ENCODE results near the gene SLC30A3.

Gene SLC30A3

DNA sequence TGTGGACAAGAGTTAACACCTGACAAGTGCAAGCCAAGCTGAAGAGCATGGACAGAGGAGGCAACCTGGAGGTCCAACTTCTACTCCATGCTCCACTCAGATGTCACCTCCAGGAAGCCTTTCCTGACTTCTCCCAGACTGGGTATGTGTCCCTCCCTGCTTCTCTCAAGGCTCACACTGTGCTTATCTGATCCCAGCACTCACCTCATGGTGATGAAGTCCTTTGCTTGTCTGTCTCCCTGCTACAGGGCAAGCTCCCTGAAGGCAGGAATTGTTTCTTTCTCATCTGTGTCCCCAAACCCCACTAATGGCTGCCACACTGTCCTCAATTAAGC is 2.7 kb upstream of the SLC30A3 start:
- DNase-seq (ENCODE audit: low read depth): no peak
- TF ChIP-seq, protein P1, sequence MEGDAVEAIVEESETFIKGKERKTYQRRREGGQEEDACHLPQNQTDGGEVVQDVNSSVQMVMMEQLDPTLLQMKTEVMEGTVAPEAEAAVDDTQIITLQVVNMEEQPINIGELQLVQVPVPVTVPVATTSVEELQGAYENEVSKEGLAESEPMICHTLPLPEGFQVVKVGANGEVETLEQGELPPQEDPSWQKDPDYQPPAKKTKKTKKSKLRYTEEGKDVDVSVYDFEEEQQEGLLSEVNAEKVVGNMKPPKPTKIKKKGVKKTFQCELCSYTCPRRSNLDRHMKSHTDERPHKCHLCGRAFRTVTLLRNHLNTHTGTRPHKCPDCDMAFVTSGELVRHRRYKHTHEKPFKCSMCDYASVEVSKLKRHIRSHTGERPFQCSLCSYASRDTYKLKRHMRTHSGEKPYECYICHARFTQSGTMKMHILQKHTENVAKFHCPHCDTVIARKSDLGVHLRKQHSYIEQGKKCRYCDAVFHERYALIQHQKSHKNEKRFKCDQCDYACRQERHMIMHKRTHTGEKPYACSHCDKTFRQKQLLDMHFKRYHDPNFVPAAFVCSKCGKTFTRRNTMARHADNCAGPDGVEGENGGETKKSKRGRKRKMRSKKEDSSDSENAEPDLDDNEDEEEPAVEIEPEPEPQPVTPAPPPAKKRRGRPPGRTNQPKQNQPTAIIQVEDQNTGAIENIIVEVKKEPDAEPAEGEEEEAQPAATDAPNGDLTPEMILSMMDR (IDR thresholded peaks at IDR 0.05; ENCODE audit: low read depth, low read length): no peak
- TF ChIP-seq, protein P2, sequence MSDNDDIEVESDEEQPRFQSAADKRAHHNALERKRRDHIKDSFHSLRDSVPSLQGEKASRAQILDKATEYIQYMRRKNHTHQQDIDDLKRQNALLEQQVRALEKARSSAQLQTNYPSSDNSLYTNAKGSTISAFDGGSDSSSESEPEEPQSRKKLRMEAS (IDR thresholded peaks at IDR 0.05; ENCODE audit: low read depth, low read length): no peak
- H3K4me3 ChIP-seq (ENCODE audit: low read depth, low read length): no peak overlapping the region

DNA sequence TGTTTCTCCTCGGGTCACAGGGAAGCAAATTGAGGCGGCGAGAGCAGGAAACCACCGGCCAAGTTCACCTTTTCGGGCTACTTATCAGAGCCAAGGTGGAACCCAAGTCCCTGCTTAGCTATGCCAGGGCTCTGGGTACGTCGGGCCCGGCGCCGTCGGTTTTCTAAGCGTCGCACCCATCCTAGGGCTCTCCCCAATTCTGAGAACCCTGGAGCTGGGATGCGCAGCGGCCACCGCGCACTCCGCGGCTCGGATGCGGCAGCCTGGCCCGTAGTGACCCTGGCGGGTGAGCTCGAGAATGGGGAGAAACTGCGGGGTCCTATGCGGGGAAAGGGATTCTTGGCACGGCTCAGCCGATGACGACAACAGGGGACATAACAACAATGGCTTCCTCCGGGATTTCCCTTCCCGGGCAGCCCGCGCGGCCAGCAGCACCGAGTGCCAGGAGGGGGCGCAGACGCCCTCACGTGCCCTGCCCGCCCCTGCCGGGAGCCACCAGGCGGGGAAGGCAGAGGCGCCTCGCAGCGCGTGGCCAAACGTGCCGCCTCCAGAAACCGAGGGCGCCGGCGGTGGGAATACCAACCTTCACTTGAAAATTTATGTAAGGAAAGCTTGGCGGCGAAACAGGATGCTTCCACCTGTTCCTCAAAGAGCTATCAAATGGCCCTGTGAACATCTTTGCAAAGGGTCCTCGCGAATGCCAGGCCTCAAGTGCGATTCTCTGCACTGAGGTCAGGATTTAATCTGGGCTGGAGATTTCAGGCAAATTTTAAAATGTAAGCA is 2.1 kb upstream of the SLC30A3 start:
- peak overlapping the region; percentile 7 for H3K4me3 ChIP-seq (ENCODE audit: low read depth, low read length)
- TF ChIP-seq MYC (IDR thresholded peaks at IDR 0.05; ENCODE audit: low read depth, low read length): no peak
- TF ChIP-seq, protein P1 (IDR thresholded peaks at IDR 0.05; ENCODE audit: low read depth, low read length): peak; percentile 74
- peak; percentile 68 for DNase-seq (ENCODE audit: low read depth)

DNA sequence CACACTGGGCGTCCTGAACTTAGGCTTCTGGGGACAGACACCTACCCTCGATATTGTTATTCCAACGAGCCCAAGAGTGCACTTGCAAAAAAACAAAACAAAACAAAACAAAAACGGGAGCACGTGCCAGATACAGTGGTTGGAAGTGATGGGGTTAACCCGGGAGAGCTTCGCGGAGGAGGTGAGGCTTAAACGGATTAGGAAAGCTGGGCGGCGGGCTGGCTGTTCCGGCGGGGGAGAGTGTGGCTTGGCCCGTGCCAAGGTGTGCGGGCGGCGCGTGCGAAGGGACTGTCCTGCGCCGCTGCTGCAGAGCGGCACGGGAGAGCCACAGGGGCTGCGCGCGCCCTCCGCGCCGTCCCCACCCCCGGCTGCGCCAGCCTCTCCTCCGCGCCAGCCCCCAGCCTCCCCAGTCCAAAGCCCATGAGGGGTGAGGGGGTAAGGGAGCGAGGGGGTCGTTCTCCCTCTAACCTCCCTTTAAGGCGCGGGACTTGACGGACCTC is 1.5 kb upstream of the SLC30A3 start:
- H3K4me3 ChIP-seq (ENCODE audit: low read depth, low read length): no peak overlapping the region
- DNase-seq (ENCODE audit: low read depth): no peak
- no peak for TF ChIP-seq MYC (IDR thresholded peaks at IDR 0.05; ENCODE audit: low read depth, low read length)
- TF ChIP-seq, protein P2 (IDR thresholded peaks at IDR 0.05; ENCODE audit: low read depth, low read length): no peak
- TF ChIP-seq POLR2A (IDR thresholded peaks at IDR 0.05; ENCODE audit: extremely low read depth, insufficient read length): no peak
- TF ChIP-seq, protein P1 (IDR thresholded peaks at IDR 0.05; ENCODE audit: low read depth, low read length): no peak

DNA sequence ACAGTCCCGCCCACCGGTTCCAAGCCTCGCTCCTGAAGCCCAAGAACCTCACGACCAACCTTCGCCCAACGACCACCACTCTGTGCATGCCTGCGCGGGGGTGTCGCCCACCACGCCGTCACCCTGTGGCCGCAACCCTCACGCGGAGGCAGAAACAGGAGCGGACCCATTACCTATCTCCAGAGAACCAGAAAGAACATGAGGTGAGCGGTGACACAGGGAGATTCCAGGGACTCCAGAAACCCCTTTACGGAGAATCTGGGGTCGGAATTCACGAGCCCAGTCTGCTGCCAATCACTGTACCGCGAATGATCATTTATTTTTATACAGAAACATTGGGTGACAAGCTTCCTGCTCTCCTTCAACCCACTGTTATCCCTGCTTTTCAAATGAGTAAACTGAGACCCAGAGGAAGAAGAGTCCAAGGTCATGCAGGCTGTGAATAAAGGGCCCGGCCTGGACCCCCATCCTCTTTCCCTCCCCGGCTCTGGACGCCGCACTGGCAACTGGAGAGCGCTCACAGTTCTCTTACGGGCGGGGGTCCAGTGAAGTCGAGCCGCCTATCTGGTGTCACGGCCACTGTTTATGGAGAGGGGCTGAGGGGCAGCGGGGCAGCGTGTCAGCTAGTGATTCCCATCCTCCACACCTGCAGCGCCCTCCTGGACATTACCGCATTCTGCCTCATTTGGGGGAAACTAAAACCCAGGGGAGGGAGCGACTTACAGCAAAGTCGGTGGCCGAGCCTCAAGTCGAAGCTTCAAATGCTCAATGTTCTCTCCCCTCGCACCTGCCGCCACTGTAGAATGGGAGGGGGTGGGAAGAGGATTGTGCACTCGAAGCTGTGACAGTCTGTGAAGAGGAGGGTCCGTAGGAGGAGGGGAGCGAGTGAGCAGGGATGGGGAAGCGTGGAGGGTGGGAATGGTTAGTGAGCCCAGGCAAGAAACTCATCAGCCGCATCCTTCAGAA is 723 bp upstream of the SLC30A3 start:
- no peak overlapping the region for H3K4me3 ChIP-seq (ENCODE audit: low read depth, low read length)
- TF ChIP-seq, protein P2 (IDR thresholded peaks at IDR 0.05; ENCODE audit: low read depth, low read length): no peak
- TF ChIP-seq POLR2A (IDR thresholded peaks at IDR 0.05; ENCODE audit: extremely low read depth, insufficient read length) (no peak), MYC (IDR thresholded peaks at IDR 0.05; ENCODE audit: low read depth, low read length) (no peak)
- TF ChIP-seq, protein P1 (IDR thresholded peaks at IDR 0.05; ENCODE audit: low read depth, low read length): no peak
- DNase-seq (ENCODE audit: low read depth): no peak

DNA sequence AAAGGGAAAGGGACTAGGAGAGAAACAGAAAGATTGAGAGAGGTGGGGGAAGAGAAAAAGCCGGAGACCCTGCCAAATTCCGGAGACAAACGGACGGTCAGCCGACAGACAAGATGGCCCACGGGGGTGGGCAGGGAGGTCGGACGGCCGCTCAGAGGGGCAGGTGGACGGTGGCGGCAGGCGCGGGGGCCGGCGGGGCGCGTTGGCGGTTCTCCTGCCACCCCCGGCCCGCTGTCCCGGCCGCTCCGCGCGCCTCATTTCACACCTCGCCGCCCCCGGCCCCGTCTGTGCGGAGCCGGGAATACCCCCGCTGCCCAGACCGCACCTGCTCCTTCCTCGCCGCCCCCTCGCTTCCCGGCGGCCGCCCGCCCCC is 935 bp downstream of the SLC30A3 start:
- no peak for DNase-seq (ENCODE audit: low read depth)
- H3K4me3 ChIP-seq (ENCODE audit: low read depth, low read length): no peak overlapping the region
- TF ChIP-seq, protein P2 (IDR thresholded peaks at IDR 0.05; ENCODE audit: low read depth, low read length): no peak
- TF ChIP-seq, protein P1 (IDR thresholded peaks at IDR 0.05; ENCODE audit: low read depth, low read length): no peak
- TF ChIP-seq POLR2A (IDR thresholded peaks at IDR 0.05; ENCODE audit: extremely low read depth, insufficient read length): no peak
- no peak for TF ChIP-seq MYC (IDR thresholded peaks at IDR 0.05; ENCODE audit: low read depth, low read length)

Data from NB4 (cell line).